NOMO-1 (cell line): ENCODE data around the gene HACD3.
"Not testable (repeated sequence)": the region's sequence is repeated elsewhere in the genome, so short reads cannot be mapped to it uniquely, and the experiment has no call there.

Experiments
- DNase-seq, 2 experiments: peaks; one replicate each; lab custom pipeline; 2025; ENCODE audit not compliant: unreplicated experiment in 2 of 2; lab: John Stamatoyannopoulos, UW

HACD3 gene

DNA sequence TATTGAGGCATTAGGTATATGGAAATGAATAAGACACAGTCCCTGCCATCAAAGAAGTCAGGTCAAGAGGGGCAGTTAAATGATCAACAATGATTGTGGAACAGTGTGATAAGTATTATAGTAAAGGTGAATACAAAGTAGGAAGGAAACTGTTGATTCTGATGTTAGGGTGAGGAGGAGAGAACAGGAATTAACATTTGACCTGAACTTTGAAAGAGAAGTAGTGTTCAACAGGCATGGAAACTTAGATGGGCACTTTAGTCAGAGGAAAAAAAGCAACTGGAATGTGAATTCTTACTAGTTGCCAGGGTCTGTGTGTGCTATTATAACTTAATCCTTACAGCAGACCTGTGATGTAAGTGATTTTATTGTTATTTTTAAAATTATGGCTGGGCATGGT is 17.6 kb downstream of the HACD3 start:
- no peak for DNase-seq

DNA sequence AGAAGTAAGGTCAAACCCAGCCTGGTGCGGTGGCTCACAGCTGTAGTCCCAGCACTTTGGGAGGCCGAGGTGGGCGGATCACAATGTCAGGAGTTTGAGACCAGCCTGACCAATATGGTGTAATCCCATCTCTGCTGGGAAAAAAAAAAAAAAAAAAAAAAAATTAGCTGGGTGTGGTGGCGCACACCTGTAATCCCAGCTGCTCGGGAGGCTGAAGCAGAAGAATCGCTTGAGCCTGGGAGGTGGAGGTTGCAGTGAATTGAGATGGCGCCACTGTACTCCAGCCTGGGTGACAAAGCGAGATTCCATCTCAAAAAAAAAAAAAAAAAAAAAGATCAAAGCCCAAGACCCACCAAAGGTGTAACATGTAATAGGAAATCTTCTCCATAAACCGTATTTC is 19.0 kb downstream of the HACD3 start:
- not testable (repeated sequence) for DNase-seq

- DNase-seq: no peak
Observed at GRCh38 chr15:65550681-65551098, 20.4 kb downstream of the HACD3 start.

GRCh38 chr15:65551183-65551582 is 20.9 kb downstream of the HACD3 start:
- DNase-seq: no peak

GRCh38 chr15:65552851-65553250 is 22.6 kb downstream of the HACD3 start:
- not testable (repeated sequence) for DNase-seq

GRCh38 chr15:65553691-65554090 is 23.4 kb downstream of the HACD3 start:
- no peak for DNase-seq

GRCh38 chr15:65556622-65557021 is 26.4 kb downstream of the HACD3 start:
- no peak for DNase-seq

- no peak for DNase-seq
Observed at GRCh38 chr15:65558336-65558735, 28.1 kb downstream of the HACD3 start.

DNA sequence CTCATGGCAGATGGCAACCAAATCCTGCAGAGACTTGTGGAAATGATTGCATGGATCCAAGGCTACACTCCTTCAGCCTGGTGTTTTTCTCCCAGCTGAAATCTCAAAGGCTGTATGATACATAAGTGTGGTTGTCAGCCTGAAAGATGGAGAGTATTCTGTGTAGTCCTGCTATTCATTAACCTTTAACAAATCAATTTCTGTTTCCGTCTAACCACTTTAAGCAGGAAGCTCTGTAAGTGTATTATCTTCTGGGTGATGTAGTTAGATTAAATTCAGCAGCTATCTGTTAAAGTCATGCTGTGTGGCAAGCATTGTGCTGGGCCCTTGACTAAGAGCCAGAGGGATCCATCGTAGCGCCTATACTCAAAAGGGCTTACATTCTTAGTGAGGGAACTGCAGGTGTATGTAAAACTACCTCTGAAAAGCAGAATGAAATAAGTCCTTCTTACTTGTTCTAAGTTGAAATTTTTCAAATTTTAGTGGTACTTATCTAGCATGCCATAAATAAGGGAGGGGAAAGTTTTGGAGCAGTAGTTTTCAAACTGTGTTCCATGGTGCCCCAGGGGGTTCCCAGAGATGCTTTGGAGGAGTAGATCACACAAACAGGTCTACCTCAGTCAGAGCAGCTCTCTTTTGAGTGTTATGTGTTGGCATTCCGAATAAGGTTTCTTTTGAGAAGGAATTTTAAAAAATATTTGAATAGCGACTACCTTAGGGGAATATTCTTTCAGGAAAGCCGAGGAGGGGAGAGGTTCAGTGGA is 28.9 kb downstream of the HACD3 start:
- DNase-seq: no peak

DNA sequence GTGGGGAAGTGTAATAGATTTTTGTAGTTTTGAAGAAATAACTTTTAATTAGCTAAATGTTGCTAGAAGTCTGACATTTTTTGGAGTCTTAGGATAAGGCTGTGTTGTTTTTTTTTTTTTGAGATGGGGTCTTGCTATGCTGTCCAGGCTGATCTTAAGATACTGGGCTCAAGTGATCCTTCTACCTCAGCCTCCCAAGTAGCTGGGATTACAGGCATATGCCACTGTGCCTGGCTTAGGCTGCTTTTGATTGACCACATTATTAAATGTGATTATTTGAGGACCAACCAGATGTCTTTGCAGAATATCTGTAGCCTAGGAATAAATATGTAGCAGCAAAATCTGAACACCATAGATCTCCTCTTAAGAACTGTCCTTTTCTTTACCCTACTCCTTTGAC is 29.7 kb downstream of the HACD3 start:
- DNase-seq: no peak

- DNase-seq: no peak
Observed at GRCh38 chr15:65561934-65562333, 31.7 kb downstream of the HACD3 start.

DNA sequence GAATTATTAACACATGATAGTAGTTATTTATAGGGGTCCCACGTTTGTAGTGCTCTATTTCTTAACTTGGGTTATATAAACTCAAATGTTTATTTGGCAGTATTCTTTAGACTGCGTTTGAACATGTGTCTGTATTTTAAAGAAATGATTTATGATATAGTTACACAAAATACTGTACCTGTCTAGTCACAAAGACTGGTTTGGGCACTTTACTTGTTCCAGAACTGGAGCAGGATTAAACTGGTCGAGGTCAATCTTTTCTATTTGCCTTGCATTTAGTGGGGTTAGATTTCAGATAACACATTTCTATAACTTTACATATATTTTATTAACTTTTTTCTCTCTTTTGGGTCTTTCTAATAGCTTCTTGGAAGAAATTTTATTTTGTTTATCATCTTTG is 39.5 kb downstream of the HACD3 start:
- DNase-seq: no peak

- DNase-seq: no peak
Observed at GRCh38 chr15:65571971-65572370, 41.7 kb downstream of the HACD3 start.

- DNase-seq: no peak
Observed at GRCh38 chr15:65576664-65577063, 46.4 kb downstream of the HACD3 start.

- peak in 1 of 2 experiments; percentile 36 for DNase-seq
Observed at GRCh38 chr15:65577129-65577996, 47.1 kb downstream of the HACD3 start.

DNA sequence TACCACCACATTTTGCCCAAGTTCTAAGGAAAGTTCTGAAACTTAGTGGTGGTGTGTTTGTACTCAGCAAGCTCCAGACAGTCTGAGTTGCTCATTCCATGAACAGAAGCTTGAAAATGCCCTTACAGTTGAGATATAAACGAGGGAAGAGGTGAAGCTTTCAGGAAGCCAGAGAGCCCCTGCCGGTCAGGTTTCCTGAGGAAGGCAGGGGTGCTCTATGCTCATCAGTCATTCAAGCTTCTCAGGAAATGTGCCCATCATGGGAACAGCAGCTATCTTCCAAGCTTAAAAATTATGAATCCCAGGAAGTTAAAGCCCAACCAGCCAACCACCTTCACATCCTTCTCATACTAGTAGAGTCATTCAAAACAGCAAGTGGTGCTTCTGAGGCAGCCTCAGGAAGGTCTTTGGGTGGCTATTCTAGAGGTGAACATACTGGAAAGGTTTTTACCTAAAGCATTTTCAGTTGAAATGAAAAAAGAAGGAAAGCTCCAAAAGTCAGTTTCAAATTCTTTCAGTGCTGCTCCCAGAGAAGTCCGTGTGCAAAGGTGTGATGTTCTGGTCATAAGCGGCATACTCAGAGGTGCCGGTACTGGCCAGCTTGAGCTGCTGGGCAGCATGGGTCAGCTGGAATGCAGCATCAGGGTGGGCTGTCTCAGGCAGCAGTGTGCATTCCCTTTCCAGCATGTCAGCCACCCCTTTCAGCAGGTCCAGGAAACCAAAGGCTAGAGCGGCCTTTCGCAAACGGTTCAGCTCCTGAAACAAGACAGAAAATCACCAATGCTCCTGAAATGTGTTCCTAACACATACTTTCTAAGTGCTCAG is 48.9 kb downstream of the HACD3 start:
- DNase-seq: no peak

DNA sequence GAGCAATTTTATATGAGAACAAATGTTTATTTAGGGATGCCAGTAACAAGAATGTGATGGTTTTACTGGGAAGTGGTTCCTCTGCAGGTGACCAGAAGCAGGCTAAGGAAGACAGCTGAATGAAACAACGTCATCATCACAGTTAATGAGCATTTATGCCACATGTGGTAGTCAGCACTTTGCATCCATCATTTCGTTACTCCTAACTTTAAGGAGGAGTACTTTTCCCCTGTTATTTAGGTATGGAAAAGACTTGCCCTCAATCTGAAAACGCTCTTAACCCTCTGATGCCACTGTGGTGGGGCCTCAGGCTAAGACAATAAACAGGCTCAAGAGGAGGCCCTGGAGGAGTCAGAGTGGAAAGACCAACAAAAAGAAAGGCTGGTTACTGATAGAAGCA is 49.5 kb downstream of the HACD3 start:
- no peak for DNase-seq

DNA sequence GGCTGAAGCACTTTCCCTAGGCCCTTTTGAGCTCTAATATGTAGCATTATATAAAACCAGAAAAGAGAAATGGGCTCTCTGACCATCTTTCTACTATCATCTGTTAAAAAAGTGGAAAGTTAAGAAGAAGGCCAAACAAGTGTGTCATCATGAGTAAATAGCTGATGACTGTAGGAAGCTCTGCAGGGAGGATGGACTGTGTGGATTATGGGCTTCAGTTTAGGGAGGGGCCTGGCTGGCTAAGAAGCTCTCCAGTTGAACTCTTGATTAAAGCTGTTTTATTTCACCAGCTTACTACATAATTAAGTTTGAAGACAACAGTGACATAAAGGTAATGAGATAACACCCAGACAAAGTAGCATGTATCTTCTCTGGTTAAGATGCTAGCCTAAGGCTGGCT is 50.0 kb downstream of the HACD3 start:
- no peak for DNase-seq

- no peak for DNase-seq
Observed at GRCh38 chr15:65583701-65584100, 53.4 kb downstream of the HACD3 start.

GRCh38 chr15:65584241-65584640 is 54.0 kb downstream of the HACD3 start:
- DNase-seq: no peak

- no peak for DNase-seq
Observed at GRCh38 chr15:65587094-65587493, 56.8 kb downstream of the HACD3 start.
